A549 treated with RU486 at 1 μM for 4 hours (cell line): ENCODE results near the gene CRNN. TPM values are rescaled to one million over a fixed set of nuclear protein-coding genes. Genes with fewer than 3 reads are reported as not detected.

Experiments used
- total RNA-seq: library from RNA; stranded (reverse); fragments of 200-300 nt; extraction: Qiagen RNA extraction; gene quantifications from 5 replicates; pipeline ENCODE4 v1.2.3, GENCODE V29; 2022; ENCODE audit warnings: low read depth

Gene CRNN
- not detected in 5 replicates for total RNA-seq

GRCh38 chr1:152413909-152414308, at the start of gene CRNN:
Gene CRNN (minus strand): TSS chr1:152414263. CDS start chr1:152412233, 2,030 bp downstream.

GRCh38 chr1:152359906-152360305, 54.2 kb downstream of the CRNN start, which contains the start of gene FLG2:
Gene FLG2 (minus strand): TSS chr1:152360006. CDS start chr1:152358884, 1,122 bp downstream.

Other genes starting within 250 kb of the CRNN start
- gene HRNR, start 190.1 kb downstream of the CRNN start, total RNA-seq: not detected in 5 replicates
- not detected in 5 replicates for gene FLG, start 89.0 kb downstream of the CRNN start, total RNA-seq
- not detected in 5 replicates for gene FLG2, start 54.3 kb downstream of the CRNN start, total RNA-seq
- gene LCE5A, start 96.5 kb upstream of the CRNN start, total RNA-seq: not detected in 5 replicates
- gene CRCT1, start 100.2 kb upstream of the CRNN start, total RNA-seq: 0.45 to 0.51 TPM in 2 of 5 replicates, not detected in the others
- 0.30 TPM in 1 of 5 replicates, not detected in the others for gene LCE3E, start 152.5 kb upstream of the CRNN start, total RNA-seq
- 0.96 to 1.3 TPM (median 0.97 TPM) in 3 of 5 replicates, not detected in the others for gene LCE3D, start 166.3 kb upstream of the CRNN start, total RNA-seq
- gene LCE3C, start 186.0 kb upstream of the CRNN start, total RNA-seq: not detected in 5 replicates
- gene LCE3B, start 199.5 kb upstream of the CRNN start, total RNA-seq: not detected in 5 replicates
- not detected in 5 replicates for gene LCE3A, start 208.8 kb upstream of the CRNN start, total RNA-seq
- gene LCE2D, start 249.1 kb upstream of the CRNN start, total RNA-seq: not detected in 5 replicates